Suprapubic skin (tissue), 4 donors: ENCODE measurements around the gene BRD9.

ENCODE experiments used
- CTCF ChIP-seq, 2 donors: fragments of 200-600 bp in 1 of 2; fragments of 450-650 bp in 1 of 2; sonication (generic) in 1 of 2; IDR thresholded peaks; one replicate each; pipeline ENCODE4 v1.5.1; 2016 to 2019; ENCODE audit warnings: antibody characterized with exemption in 2 of 2, mild to moderate bottlenecking in 1 of 2, moderate library complexity in 1 of 2
- EP300 ChIP-seq: sonication (generic); formaldehyde crosslinking; IDR thresholded peaks from one replicate; pipeline ENCODE4 v1.6.1; 2017; ENCODE audit warnings: antibody characterized with exemption
- POLR2A ChIP-seq, 2 donors: fragments of 450-650 bp; IDR thresholded peaks; one replicate each; pipeline ENCODE4 v1.6.1; 2017; ENCODE audit warnings: antibody characterized with exemption in 2 of 2, mild to moderate bottlenecking in 2 of 2, moderate library complexity in 2 of 2
- POLR2AphosphoS5 ChIP-seq, 3 donors: sonication (generic); formaldehyde crosslinking; IDR thresholded peaks; one replicate each; pipeline ENCODE4 v1.6.1; 2017; ENCODE audit warnings: antibody characterized with exemption in 3 of 3

- TF ChIP-seq CTCF (IDR thresholded peaks at IDR 0.05) (no peak), EP300 (no peak), POLR2A (IDR thresholded peaks at IDR 0.05) (no peak), POLR2AphosphoS5 (IDR thresholded peaks at IDR 0.05) (no peak)
These were observed 76.4 kb downstream of the BRD9 start for GRCh38 chr5:816176-816575.
